Ureter (tissue), 1 donor: ENCODE data around the gene GPC6. TPM values are rescaled to one million over a fixed set of nuclear protein-coding genes. Genes with fewer than 3 reads are reported as not detected.
"Not testable (repeated sequence)": the region's sequence is repeated elsewhere in the genome, so short reads cannot be mapped to it uniquely, and the experiment has no call there.

Experiments
- DNase-seq: peaks from one replicate; pipeline ENCODE4 v3.0.0-alpha.2; 2020; ENCODE audit warnings: low spot score
- total RNA-seq: library from RNA; stranded (reverse); gene quantifications from one replicate; pipeline ENCODE4 v1.2.4, GENCODE V29; 2023
- donor health status: DM: yes; HTN: yes; CAD: no.

GPC6 gene
- total RNA-seq, 1 donor from 2014 or later, result 6.8 TPM

DNA sequence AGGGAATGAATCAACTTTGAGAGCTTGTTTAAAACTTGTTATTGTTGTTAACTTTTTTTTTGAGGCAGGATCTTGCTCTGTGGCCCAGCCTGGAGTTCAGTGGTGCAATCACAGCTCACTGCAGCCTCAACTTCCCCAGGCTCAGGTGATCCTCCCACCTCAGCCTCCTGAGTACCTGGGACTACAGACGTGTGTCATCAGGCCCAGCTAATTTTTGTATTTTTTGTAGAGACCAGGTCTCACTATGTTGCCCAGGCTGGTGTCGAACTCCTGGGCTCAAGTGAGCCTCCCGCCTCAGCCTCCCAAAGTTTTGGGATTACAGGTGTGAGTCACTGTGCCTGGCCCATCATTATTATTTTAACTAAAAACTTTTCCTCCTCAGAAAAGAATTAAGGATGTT lies 1117.1 kb downstream of the GPC6 start:
- not testable (repeated sequence) for DNase-seq

DNA sequence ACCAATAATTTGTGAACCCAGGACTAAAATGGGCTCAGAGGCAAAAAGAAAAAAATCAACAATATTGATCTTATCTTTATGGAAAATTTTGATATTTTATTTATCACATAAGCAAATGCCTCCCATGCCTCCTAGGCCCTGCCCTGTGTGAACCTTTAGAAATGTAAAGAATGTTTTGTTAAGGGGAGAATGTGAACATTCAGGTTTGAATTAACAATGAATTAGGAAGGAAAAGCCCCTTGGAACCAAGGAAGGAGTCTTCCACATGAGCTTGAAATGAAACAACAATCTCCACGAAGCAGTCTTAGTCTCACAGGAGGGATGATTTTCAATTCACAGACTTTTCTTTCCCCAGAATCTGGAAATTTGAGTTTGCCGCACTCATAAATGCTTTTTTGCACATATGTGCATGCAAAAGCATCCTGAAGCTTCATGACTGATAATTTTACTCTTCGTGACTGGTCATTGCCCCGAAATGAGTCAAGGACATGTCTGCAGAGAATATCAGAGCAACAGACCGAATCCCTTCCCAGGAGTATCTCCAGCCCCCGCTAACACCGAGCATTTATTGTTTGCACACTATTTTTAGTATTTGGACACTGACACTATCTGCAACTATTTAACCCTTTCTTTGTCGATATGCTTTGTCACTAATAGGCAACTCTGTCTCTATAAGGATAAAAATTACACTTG lies 1117.7 kb downstream of the GPC6 start:
- no peak for DNase-seq

DNA sequence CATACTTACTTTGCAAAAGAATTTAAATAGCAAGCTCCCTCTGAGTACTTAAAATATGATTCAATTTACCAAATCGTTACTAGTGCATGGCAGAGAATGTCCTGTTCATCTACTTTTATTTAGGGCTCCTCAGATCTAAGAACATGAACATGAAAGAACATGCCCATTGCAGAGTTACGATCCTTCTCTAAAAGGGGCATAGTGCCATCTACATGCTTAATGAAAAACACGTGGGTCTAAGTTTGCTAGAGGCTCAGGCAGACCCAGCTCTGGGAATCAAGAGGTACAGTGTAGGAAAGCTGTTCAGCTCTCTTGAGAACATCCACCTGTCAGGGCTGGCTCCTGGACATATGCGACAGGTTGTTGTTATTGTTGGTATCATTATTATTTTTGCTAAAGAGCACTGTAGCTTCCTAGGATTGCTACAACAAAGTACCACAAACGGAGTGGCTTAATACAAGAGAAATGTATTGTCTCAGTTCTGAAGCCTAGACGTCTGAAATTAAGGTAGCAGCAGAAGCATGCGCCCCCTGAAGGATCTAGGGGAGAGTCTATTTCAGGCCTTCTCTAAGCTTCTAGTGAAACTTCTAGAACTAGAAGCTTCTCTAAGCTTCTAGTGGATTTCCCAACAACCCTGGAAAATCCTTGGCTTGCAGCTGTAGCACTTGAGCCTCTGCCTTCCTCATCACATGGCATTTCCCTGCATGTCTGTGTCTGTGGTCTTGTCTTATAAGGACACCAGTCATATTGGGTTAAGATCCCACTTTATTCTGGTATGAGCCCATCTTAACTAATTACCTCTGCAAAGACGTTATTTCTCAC lies 1119.0 kb downstream of the GPC6 start:
- no peak for DNase-seq

DNA sequence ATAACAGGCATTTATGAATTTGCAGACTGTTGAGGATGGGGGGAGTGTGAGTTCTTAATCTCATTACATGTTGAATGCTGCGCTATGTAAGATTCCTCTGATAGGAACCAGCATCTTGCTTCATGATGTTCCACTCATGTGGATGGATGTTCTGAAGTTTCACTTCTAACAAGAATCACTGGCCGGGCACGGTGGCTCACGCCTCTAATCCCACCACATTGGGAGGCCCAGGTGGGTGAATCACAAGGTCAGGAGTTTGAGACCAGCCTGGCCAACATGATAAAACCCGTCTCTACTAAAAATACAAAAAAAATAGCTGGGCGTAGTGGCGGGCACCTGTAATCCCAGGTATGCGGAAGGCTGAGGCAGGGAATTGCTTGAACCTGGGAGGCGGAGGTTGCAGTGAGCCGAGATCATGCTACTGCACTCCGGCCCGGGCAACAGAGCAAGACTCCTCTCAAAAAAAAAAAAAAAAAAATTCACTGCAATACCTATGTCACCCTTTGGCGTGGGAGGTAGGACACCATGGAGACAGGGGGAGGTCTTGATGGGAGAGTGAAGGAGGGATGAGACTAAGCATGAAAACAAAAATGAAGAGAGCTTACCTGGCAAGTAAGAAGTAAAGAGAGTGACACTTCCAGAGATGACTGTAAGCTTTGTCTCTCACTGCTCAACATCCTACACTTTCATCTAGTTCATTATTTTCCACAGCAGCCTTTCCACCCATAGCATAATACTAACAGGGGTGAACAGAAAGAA lies 1119.8 kb downstream of the GPC6 start:
- no peak for DNase-seq

DNA sequence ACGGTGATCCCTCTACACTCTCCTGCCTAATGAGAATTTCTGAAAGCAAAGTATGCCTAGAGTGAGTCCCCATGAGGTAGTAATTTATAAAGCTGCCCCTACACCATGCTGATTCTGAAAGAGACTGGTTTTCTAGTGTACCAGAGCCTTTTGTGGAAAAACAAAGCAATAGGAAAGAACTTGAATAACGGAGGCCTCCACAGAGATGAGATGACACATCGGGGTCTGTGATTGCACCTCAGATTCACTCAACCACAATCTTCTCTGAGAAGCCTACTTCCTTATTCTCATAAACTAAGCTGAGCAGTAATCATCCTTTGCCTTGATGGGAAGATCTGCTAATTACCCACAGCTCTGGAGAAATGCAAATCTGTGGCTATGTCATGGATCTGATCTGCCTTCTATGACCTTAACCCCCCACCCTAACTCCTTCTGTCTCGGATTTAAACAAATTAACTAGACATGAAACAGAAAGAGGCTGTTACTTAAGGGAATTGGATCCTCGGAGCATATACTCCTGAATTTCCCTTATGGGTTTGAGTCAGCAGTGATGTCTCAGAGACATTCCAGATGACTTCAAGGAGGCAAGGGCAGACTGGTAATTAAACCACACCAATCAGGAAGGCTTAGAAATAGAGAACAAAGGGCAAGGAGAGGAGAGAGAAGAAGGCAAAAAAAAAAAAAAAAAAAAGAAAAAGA lies 1124.8 kb downstream of the GPC6 start:
- DNase-seq, result no peak

DNA sequence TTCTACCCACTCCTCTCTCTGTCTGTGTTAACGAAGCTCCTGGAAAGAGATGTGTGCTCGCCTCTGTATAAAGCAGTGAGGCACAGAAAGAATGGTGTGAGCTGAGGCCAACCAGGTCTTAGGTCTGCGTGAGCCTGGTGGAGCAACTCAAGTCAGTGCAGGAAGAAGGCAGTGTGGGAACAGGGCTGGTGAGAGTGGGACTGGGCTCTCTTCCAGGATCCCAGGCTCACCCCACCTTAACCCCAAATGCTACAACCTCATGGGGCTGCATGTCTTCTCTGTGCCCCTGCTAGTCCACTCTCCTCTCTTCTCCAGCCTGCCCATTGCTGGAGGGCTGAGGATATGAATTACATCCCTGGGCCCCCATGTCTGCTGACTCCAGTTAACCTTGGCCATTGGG lies 1125.5 kb downstream of the GPC6 start:
- no peak for DNase-seq

DNA sequence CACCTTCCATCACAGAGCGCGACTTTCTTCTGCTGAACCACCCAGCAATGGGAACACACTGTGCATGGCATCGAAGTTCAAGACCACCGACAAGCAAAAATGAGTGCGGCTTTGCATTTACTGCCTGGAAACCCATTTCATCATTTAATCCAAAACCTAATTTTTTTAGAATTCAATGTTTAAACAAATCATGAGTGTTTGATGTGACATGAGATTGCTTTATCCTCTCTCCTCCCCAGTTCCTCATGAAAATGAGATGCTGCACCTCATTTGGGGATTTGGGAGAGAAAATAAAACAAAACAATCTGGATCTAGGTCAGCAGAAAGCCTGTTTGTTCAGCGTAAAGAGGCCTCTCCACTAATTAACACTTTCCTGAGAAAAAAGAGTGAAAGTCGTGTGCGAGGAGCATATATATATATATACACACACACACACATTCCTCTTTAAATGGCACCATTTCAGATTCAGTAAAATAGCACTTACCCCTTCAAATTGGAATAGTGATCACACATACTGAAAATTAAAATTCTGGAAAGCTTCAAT lies 1126.6 kb downstream of the GPC6 start:
- DNase-seq, result no peak

DNA sequence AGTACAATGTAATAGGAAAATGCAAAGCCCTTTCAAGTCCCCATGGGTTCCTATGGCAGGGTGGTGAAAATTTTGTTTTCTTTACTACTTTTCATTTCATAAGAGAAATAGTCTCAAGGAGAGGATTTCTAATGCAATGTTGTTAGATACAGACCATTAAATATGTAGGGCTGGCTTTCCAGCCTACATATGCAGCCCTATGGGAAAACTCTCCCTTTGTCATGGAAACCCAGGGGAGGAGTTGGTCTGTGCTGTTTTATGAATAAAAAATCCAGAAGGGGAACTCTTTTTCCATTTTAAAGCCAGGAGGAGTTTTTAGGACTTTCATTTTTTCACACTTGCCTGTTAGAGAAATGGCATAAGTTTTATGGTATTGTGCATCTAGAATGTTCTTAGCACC lies 1133.3 kb downstream of the GPC6 start:
- no peak for DNase-seq

DNA sequence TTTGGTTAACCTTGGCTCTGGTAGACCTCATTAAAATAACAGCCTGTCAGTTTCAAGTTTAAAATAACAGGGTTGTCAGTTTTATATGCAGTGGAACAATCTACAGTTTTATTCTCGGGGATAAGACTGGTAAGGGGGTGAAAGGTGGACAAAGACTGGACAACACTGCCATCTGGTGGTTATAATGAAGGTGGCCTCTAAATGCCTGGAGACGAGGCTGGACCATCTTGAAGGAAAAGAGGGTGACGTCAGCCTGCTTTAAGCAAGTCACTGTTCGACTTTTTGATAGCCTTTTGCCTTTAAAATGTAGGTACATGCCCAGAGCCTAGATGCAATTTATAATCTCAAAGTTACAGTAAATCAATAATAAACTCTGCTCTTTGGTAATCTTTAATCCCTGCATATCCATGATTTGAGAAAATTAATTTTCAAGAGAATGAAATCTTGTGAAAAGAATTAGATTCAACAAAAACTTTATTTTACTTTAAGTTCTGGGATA lies 1135.9 kb downstream of the GPC6 start:
- peak; percentile 69 for DNase-seq

DNA sequence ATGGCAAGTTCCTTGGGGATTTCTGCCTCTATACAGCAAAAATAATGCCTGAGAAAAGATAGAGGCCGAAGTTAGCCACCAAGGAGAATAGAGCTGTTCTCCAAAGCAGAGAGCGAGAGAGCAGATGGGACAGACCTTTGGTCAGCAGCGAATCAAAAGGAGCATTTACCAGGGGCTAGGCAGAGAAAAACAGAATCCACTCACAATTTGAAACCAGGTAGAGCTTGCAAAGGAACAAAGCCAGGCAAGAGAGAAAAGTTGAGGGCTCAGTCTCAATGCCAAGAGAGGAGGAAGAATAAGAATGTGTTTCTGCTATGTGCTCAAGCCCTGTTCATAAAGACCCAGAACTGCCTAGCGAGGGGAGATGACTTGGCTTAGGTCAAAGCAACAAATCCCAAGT lies 1140.1 kb downstream of the GPC6 start:
- DNase-seq, result no peak

DNA sequence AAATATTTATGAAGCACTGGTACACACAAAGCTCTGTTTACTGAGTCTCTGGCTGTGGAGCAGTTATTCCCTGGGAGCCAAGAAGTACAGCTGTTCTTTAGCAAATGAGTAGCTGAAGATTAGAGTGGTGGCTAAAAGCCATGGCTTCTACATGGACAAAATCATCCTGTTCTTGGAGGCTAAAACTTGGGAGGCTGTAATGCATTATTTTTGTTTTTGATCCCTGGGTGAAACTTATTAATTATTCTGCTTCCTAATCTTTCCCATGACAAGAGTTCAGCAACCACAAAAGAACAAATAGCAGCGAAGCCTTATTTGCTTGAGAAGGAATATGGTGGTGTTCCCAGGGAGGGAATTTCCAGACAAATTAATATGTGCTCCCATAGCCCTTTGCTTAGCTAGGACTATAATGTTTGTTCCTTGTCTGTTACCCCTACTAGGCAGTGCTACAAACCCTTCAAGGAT lies 1143.4 kb downstream of the GPC6 start:
- no peak for DNase-seq

DNA sequence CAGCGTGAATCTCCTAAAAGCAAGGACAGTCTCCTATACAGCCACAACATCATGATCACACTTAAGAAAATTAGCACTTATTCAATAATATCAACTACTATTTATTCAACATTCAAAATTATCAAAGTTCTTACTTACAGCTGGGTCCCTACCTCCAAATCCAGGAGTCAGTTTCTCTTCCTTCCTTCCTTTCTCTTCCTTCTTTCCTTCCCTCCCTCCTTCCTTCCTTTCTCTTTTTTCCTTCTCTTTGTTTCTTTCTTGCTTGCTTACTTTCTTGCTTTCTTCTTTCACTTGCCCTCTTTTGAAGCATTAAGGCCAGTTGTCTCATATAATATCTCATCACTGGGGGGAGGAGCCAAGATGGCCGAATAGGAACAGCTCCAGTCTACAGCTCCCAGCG lies 1145.2 kb downstream of the GPC6 start:
- DNase-seq, result no peak

DNA sequence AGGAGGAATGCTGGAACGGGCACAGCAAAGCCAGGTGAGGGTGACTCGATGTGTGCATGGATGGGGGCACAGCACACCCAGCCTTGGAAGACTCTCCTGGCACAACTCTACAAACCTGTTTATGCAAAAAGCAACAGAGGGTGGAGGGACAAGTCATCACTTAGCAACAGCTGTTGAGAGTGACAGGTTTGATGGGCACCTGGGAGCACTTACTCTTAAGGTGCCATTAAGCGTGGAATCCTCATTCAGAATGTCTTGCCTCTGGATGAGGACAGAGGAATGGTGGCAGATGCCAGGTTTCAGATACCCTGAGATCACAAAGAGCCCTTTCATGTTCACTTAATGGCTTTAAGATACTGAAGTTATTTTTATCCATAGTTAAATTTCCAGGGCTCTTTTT lies 1155.9 kb downstream of the GPC6 start:
- DNase-seq, result no peak

DNA sequence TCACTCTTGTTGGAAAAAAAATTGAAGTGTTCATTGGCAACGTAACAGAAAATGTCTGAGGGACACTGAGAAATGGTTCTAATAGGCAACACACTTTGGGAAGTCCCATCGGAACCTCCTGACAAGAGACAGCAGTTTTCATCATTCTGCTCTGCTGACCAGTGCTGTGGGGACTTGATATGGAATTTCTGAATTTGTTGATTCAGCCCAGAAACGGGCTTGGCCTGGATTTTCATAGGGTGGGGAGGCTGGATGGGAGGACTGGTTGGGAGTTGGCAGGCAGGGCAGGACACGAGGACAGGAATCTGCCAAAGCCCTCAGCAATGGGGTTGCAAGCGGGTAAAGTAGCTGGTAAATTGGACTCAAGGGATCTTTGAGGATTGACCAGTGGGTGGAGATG lies 1156.4 kb downstream of the GPC6 start:
- DNase-seq, result no peak

DNA sequence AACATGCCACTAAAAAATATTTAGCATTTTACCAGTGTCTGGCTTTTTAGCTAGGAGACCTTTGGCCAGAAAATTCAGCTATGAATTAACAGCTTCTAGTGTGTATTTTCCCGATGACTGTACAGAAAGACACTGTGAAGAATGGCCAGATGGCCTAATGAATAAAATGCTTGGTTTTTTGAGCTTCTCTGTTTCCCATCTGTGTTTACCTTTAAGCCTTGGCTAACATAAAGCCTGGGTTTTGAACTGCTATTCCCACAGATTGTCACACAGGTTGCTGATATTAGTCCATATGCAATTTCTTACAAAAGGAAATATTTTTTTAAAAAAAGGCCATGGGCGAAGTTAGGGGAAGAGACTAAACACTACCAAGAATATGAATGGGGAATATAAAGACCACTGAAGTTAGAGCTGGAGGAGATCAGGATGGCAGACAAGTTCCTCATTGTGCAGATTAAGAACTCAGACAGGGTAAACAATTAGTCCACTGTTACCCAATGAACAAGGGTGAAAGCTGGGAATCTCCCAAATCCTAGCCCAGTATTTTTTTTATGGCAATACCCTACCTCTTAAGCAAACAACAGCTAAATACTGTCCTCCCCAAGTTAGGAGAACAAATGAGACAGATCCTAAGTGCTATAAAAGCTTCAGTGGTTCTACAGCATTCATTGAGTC lies 1157.8 kb downstream of the GPC6 start:
- DNase-seq, result no peak

DNA sequence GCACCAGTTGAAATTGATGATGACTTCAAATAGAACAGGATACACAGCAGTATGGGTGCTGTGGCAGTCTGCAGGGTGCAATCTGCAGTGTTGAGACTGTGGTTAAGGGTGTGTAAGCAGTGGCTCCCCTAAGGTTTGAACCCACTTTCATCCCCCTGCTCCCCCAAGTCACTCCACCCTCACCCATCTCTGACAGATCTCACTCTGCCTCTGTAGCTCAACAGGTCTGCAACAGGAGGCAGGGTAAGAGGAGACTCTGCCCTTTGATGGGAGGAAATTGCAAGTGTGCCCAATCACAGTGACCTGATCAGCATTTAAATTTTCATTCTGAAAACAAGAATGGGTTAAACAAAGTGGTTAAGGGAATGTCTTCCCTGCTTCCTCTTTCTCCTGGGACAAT lies 1160.4 kb downstream of the GPC6 start:
- no peak for DNase-seq

DNA sequence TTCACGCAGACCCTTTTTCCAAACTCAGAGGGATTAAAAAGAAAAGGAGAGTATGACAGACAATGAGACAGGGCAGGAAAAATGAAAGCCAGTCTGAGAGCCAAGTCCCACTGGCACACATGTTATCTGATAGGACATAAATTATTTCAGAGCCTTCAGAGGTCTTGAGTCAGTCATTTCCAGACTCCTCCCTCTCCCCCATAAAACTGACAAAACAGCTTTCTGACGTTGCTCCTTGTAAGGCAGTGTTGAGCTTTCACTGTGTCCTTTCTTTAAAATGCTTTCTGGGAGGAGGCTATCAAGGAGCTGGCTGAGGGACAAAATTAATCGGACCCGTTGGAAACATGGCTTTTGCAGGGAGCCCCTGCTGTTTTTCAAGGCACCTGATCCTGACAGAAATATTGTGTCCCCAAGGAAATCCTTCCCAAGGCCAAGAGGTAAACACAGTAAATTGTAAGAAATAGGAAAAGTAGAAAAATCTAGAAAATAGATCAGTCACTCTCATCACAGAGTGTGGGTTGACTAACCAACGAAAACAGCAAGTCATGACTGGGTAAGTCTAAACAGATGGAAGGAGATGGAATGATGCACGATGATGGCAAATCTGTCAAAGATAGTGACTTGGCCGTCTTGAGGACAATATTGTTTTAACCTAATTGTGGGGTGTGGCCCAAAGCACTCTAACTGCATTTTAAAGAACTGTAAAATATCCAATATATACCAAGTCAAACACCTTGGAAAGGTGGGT lies 1163.2 kb downstream of the GPC6 start:
- DNase-seq, result no peak

DNA sequence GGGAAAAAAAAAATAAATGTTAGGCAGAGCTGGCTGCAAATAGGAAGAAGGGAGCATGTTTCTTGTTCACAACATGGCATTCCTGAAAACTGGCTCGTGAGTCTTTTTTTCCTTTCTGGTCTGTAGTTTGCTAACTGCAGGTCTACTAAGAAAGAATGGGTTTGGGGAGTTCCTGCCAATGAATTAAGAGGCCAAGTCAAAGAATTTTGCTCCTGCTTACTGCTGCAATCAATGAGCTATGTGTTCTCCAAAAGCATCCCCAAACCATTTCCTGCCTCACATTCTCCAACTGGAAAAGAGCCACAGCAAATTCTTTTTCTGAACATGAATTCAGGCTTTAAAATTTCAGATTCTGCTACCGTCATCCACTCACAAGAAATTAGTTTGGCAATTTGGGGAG lies 1164.3 kb downstream of the GPC6 start:
- no peak for DNase-seq

DNA sequence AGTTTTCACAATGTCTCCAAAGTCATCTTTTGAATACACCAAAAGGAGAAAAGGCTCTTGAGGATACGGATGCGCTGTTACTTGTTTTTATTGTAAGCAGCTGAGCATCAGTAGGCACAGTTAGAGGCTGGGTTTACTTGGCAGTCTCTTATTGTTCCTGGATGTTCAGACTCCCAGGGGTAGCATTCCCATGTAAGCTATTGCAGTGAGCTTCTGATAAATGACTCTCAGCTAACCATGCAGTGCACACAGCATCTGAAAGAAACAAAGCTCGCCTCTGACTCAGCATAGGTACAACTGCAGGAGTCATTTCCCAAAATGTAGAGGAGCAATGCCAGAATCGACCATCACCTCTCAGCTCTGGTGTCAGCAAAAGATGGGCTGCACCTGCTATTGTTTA lies 1168.1 kb downstream of the GPC6 start:
- DNase-seq, result no peak

DNA sequence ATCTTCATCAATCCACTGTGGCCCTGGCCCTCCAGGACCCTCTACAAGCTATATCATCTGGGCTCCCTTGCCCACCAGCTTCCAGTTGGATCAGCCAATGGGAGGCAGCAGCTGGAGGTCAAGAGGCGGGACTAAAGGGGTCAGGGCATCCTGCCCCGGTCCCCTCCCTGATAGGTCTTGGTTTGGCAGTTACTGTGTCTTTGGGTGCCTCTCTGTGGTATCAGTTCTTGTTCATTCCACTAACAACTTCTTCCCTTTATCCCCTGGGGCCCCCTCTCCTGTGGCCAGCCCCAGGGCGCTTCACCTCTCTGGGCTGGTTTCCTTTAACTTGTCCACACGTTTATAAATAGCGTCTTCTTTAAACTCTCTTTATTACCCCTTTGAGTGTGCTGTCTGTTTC lies 1169.3 kb downstream of the GPC6 start:
- DNase-seq, result no peak
